Myocyte (in vitro differentiated cells): ENCODE measurements around the gene TEAD1. TPM values are rescaled to one million over a fixed set of nuclear protein-coding genes. Genes with fewer than 3 reads are reported as not detected.
"Not testable (repeated sequence)": the region's sequence is repeated elsewhere in the genome, so short reads cannot be mapped to it uniquely, and the experiment has no call there.

Source experiments
- DNase-seq: peaks from one replicate; pipeline ENCODE4 v3.0.0-alpha.2; 2012; ENCODE audit warnings: low read depth
- total RNA-seq: library from RNA; depleted of rRNA; stranded (reverse); fragments of >200 nt; gene quantifications from 2 replicates; pipeline ENCODE4 v1.2.3, GENCODE V29; 2014

The TEAD1 gene
- total RNA-seq, 1 donor from 2014 or later = 136 TPM

DNA sequence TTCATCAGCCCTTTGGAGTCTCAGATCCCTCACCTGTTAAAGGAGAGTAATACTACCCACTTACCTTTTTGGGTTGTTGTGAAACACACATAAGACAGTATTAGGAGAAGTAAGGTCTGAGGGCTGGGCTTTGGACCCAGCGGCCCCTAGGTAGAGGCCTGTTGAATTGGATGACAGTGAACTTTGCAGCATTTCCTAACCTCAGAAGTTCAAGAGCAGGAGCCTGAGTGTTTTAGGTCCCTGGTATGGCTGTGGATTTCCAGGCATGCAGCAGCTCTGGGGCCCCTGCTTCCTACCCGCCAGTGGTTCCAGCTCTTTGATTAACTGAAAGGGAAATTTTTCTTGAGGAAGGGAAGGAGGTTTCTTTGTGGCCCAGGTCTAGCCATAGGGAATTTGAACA is 58.9 kb downstream of the TEAD1 start:
- DNase-seq = no peak

DNA sequence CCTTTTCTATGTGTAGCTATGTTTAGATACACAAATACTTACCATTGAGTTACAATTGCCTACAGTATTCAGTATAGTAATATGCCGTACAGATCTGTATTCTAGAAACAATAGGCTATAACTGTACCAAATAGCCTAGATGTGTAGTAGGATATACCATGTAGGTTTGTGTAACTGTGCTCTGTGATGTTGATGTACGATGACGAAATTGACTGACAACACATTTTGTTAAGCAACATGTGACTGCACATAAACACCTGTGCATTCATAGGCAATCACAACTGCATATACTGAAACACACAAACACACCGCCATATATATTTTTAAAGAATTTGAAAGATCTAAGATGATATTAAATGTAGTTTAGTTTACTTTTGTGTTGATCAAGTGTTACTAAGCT is 60.4 kb downstream of the TEAD1 start:
- DNase-seq = no peak

DNA sequence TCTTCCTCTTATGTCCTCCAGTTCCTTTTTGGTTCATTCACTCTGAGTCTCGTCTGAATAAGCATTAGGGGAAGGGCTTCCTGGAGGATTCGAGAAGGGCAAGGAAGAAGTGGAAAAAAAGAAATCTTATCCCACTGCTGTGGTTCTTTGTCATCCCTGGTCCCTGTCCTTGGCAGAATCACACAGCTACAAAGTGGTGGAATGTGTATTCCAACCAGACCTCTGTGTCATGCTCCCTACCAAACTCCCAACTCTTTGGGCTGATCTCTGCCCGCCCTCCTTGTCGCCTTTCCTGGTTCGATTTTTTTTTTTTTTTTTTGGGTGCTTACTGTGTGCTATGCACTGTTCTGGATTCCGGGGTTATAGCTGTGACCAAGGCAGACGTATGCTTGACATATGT is 61.0 kb downstream of the TEAD1 start:
- DNase-seq = no peak

DNA sequence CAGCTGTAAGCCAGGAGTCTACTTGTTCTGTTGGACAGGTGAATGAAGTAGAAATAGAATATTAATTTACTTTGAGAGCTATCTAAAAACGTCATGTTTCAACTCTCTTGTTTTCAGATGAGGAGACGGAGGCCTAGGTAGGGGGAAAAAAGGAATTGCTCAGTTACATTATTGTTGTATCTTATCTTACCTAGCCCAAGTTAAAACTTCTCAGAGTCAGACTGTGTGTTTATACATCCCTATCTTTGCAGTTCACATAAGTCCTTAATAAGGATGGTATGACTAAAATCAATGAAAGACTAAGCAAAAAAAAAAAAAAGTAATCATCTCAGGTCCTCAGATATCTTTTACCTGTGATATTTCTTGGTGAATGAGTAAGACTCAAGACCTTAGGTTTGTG is 62.8 kb downstream of the TEAD1 start:
- DNase-seq = no peak

DNA sequence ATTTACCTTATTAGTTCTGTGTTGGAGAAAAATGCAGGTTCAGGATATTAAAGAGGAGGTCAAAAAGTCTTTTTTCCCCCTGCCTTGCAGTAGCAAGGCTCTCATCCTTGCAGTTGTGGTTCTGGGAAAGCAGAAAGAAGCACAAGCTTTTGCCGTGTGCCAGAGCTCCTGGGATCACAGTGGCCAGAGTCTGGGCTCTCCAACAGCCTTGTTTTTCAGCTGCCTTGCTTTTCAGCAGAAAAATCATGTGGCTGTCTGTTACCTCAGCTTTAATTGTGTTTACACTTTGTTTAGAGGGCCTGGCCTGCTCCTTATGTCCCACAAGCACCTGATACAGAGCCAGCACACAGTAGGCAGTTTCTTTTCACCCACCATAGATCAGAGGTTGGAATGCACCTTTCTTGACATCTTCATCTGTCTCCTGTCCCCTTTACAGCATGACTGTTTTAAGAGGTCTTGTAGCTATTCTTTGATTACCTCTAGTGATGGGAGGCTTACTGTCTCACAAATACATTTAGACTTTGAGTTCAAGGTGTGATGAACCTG is 67.5 kb downstream of the TEAD1 start:
- DNase-seq = no peak

DNA sequence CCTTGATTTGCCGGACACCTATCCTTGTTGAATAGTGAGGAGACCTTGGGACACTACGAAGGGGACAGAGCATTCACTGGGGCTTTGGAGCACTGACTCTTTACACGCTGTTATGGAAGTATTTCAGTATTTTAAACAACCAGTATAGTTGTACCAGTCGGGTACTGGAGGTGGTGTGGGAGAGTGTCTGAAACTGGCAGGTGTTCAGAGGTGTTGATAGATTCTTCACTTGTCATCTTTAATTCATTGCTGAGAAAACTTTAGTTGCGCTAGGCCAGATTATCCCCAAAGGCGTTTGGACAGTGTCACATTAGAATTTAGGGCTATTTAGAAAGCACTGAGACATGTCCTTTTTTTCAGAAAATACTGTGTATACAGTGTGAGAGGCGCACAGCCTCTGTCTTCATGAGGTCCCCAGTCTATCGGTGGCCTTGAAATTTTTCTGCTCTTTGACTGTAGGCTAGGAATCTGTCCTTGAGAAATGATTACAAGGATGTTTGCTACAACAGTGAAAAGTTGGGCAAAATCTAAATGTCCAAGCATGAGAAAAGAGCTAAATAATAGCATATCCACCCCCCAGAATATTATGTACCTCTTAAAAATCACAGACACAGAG is 69.7 kb downstream of the TEAD1 start:
- no peak for DNase-seq

DNA sequence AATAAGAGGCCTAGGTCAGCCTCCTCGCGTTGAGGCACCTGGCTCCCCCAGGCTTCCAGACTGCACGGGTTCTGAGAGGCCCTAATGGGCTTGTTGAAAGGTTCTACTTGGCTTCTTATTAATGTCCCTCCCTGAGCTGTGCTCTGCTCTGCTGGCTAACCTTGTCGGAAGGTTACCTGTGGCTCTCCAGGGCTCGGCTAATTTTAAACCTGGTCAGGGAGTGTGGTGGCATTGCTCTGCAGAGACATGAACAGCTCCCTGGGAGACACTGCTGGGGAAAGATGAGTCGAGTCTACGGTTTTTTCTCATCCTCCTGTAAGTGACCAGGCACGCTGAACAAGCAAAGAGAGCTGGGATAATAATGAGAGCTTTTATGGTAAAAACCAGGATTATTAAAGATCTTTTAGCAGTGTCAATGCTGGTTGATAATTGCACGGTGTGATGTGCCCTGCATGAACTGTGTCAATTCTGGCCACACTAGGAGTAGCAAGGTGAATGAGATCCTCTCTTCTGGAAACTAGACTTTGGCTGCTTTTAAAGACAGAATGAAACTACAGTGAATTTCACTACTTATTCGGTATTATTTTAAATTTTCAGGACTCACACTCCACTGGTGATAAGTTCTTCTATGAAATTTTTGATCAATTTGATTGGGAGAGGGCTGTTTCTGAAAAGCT is 70.7 kb downstream of the TEAD1 start:
- DNase-seq = peak; percentile 79

DNA sequence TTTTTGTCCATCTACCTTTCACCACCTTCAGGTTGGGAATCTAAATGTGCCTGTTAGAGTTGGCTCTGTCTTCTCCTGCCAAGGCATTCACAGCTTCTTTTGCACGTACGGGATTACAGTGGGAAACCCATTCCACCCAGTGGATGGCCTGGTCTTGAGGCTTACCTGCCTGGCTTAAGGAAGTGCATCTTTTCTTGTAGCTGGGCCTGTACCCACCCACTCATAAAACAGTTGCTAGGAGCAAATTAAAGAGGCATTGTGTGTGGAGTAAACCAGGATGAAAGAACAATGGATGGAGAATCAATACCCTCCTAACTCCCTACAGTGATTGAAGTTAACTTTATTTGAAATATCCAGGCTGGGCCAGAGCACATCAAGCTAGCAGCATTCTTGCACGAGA is 71.6 kb downstream of the TEAD1 start:
- no peak for DNase-seq

DNA sequence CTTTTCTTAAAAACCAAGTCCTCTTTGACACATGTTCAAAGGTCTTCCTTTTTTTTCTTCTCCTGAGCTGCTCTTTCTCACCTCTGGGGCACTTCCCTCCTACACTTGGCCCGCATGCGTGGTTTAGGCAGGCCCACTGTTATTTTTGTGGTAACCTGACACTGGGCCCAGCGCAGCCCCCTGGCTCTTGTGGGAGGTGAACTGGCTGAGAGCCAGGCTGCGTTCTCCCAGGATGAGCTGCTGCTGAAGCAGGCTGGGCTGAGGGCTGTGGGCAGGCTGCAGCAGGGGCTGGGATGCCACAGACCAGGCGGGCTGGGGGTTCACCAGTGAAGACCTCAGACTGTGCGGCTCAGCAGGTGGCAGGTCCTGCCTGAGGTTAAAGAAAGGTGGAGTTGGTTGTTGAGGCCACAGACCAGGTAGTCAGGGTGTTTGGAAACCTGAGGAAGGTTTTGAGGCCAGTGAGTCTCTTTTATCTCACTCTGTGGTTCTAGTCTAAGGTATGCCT is 72.4 kb downstream of the TEAD1 start:
- peak; percentile 94 for DNase-seq

DNA sequence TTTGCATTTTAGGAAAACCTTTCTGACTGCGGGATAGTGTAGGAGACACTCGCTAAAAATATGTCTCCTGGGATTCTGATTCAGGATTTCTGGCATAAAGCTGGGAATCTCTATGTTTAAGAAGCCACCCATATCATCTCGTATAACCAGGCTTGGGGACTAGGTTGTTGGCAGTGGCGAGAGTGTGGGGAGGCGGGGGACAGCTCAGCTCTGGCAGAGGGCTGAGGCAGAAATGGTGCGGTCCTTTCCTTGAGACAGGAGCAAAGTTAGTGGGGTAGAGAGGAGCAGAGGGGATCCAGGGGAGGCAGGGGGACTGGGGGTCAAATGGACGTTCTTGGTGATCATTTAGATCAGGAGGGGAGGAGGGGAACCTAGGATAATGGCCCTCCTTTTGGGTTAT is 74.3 kb downstream of the TEAD1 start:
- DNase-seq = no peak

DNA sequence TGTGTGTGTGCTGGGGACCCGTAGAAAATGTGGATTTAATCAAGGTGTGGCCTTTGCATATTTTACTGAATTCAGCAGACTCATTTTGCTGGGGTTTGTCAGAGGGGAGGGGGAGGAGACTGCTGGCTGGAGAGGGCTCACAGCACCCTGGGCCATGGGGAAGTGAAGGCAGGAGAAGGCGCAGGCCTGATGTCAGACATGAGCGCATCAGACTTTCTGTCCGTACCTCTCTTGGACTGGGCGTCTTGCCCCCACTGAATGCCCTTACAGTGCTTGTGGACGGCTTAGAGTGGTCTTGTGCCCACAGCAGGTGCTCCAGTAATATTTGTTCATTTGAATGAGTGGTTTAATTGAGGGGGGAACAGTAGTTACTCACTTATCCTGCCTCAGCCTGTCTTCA is 75.2 kb downstream of the TEAD1 start:
- DNase-seq = no peak

DNA sequence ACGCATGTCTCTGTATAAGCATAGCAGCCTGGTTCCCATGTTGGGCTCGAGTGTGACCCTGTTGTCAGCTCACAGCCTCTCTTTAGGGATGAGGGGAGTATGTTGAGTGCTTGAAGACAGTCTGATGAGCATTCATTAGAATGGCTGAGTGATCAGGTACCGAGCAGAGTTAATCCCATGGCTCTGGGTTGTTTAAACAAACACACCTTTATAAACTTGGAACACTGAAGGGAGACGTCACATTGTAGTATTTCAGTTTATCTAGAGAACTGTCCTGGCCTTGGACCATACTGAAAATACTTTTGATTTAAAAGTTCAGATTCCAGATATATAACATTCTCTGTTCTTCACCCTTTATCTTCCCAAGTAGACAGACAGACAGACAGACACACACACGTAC is 76.0 kb downstream of the TEAD1 start:
- DNase-seq = no peak

DNA sequence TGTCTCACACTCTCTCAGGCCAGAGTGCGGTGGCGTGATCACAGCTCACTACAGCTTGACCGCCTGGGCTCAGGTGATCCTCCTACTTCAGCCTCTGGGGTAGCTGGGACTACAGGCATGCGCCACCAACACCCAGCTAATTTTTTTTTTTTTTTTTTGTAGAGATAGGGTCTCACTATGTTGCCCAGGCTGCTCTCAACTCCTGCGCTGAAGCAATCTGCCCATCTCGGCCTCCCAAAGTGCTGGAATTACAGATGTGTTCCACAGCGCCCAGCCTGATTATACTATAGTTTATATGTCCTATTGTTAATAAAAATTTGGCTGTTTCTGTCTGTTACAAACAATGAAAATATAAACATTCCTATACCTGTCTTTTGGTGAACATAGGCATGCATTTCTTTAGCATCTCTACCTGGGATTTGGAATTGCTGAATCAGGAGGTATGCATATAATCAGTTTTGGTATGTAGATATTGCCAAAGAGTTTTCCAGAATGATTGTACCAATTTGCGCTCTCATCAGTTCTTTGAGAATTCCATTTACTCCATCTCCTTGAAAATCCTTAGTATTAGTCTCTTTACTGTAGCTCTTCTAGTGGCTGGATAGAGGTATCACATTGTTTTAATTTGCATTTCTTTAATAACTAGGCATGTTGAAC is 78.8 kb downstream of the TEAD1 start:
- DNase-seq = no peak

DNA sequence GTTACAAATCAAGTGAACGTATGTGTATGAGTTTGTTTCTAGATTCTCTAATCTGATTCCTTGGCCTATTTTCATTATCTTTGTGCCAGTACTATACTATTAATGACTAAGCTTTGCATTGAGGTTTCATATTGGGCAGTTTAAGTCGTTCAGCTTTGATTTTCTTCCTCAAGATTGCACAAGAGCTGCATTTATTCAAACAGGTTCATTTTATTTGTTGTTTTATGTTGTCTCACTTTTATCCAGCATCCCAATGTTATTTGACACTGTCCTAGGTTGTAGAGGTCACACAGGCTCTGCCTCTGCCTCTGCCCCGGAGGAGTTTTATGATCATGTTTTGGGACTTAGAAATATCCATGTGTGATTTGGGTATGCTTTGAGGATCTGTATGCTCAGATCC is 79.8 kb downstream of the TEAD1 start:
- no peak for DNase-seq

DNA sequence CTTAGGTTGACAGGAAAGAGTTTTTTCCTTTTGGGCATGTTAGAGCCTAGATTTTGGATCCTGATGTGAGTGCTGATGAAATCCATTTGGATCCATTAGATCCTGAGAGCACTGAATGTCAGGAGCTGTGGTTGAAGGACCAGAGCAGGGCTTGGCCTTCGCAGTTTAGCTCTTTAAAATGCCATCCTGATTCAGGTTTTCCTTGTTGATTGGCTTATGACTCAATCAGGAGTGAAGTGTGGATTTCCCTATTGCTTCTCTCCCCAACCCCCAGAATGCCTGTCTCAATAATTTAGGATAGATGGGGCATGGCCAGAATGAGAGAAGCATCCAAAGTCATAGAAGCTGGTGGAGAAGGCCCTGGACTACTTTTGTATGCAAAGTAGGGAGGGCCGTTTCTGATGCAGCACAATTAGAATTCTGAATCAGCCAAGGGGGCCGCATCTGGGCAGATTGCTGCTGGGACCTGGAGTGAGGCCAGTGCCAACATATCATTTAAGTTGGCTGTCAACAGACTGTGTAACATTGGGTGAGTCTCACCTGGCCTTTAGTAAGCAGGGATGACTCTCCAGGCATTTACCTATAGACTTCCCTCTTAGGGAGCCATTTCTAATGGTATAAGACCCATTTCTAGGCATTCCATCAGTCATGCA is 80.5 kb downstream of the TEAD1 start:
- no peak for DNase-seq

DNA sequence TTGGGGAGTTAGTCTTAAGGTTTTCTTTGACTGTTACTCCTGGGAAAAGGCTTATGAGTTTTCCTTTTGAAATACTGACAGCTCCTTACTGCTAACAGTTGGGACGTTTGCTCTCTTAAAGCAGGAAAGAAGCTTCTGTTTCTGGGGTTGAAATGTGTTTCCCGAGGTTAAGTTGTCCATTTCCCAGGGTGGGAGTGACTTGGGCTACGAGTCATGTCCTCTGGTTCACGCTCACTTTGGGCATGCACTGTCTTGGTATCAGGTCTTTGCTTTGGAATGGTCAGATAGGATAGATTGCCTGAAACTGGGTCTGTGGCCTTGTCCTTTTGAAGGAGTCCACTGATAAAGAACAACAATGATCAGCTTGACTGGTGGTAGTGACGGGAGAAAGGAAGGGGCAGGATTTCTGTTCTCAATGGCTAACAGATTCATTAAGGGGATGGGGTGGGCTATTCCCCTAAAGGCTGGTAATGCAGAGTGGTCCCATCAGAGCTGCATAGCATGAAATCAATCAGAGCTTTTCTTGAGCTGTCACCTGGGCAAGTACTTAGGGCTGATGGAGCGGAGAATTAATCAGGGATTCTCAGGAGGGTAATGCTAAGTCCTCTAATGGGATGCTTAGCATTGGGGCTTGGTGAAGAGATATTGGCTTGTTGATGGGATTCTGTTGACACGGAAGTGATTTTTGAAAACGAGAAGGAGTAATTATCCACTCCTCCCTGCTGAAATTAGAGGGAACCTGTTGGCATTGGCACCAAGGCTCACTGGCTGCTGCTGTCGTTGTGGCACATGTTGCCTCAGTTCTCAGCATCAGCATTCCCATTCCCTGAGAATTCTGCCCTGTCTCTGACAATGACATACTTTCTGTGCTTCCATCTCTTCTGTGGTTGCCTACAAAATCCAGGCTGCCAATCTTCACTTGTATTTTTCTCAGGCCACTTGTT is 81.6 kb downstream of the TEAD1 start:
- no peak for DNase-seq

DNA sequence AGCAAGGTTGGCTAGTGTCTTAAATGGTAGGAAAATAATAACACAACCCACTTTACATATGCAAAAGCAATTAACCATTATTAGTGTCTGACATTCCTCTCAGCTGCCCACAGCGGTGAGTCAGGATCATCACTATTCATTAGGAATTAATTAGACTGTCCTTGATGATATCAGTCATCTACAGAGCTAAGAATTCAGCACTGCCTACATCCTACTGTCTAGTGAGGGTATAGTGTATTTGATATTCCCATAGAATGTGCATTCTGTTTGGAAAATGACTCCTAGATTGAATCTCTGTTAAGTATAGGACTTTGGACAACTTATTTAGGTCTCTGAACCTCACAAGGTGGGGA is 82.2 kb downstream of the TEAD1 start:
- no peak for DNase-seq

DNA sequence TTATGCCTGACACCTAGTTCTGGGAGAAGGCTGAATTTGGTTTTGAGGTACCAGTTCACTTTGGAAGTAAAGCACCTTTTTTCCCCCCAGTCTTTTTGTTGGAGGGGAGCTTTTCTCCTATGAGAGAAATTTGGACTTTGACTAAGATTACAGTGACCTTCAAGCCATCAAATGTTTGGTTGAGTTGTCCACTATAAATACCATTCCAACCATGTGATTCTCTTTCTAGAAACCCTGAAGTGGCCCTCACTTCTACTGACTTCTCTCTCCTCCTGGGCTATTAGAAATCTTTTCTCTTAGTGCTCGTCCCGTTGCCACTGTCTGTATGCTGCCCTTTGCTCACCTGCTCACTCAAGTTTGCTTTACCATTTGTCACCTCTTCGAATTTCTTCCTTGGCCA is 82.6 kb downstream of the TEAD1 start:
- no peak for DNase-seq

DNA sequence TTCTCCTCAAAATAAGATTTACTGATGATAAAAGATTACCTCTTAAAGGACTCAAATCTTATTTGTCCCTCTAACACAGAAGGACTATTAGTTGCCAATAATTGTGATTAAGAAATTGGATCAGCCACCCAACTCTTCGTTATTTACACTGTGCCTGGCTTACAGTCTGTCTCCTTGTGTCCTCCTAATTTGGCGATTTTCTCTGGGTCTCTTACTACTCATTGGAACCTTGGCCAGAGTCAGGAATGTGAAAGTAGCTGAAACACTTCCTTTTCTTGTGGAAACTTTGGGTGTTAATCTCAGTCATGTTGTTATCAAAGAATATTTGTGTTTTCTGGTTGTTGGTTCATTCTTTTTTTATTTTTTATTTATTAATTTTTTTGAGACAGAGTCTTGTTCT is 83.2 kb downstream of the TEAD1 start:
- no peak for DNase-seq

DNA sequence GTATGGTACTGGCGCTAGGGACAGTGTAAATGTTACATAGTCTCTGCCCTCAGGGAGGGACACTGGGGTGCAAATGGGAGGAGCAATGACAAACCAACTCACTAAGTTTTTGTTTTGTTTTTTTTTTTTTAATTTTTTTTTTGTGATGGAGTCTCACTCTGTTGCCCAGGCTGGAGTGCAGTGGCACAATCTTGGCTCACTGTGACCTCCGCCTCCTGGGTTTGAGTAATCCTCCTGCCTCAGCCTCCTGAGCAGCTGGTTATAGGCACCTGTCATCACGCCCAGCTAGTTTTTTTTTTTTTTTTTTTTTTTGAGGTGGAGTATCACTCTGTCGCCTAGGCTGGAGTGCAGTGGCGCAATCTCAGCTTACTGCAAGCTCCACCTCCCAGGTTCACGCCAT is 83.9 kb downstream of the TEAD1 start:
- not testable (repeated sequence) for DNase-seq

DNA sequence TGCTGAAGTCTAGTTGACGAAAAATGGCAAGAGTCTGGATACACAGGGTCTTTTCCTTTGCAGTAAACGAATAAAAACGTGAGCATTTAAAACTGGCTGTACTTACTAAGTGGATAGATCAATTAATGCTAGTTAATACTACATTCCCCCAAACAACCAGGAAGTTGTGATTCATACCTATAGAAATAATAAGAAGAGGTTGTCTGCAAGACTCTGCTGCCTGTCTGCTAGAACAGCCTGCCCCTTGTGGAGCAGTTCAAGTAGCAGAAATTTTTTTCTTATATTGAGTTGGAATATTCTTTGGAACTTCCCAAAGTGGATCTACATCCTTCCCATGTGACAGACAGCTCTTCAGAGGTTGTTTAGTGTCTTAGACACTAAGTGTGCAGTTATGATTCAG is 86.8 kb downstream of the TEAD1 start:
- DNase-seq = no peak
